Measurements from ENCODE around the gene SMPD4.
"Not testable (repeated sequence)": the region's sequence is repeated elsewhere in the genome, so short reads cannot be mapped to it uniquely, and the experiment has no call there.

Gene SMPD4

GRCh38 chr2:130181325-130181879 lies at the start of gene SMPD4:
Gene SMPD4, minus strand, starts transcription at chr2:130181602. Its CDS starts 5,010 bp downstream, at chr2:130176592.
- DNase-seq (ENCODE audit: low read depth): peak; percentile 76
- H3K4me3 ChIP-seq (ENCODE audit: low read depth, low read length): peak within 1 kb of the TSS; percentile 91

GRCh38 chr2:130230907-130231306 lies 49.5 kb upstream of the SMPD4 start:
- DNase-seq (ENCODE audit: low read depth); H3K4me3 ChIP-seq (ENCODE audit: low read depth, low read length): not testable (repeated sequence)

More at GRCh38 chr2:130181325-130181879, at the start of gene SMPD4:
- no peak for TF ChIP-seq CTCF (IDR thresholded peaks at IDR 0.05; ENCODE audit: low read depth, low read length, missing control alignments)

GRCh38 chr2:130230376-130230775 lies 49.0 kb upstream of the SMPD4 start:
- not testable (repeated sequence) for H3K4me3 ChIP-seq (ENCODE audit: low read depth, low read length); DNase-seq (ENCODE audit: low read depth)

GRCh38 chr2:130229161-130229510 lies 47.7 kb upstream of the SMPD4 start:
- not testable (repeated sequence) for H3K4me3 ChIP-seq (ENCODE audit: low read depth, low read length)

GRCh38 chr2:130228467-130229160 lies 47.2 kb upstream of the SMPD4 start:
- H3K4me3 ChIP-seq (ENCODE audit: low read depth, low read length); DNase-seq (ENCODE audit: low read depth): not testable (repeated sequence)

More at GRCh38 chr2:130229161-130229510, 47.7 kb upstream of the SMPD4 start:
- DNase-seq (ENCODE audit: low read depth): not testable (repeated sequence)

GRCh38 chr2:130228005-130228404 lies 46.6 kb upstream of the SMPD4 start:
- not testable (repeated sequence) for H3K4me3 ChIP-seq (ENCODE audit: low read depth, low read length); DNase-seq (ENCODE audit: low read depth)

- H3K4me3 ChIP-seq (ENCODE audit: low read depth, low read length); DNase-seq (ENCODE audit: low read depth): not testable (repeated sequence)
Observed at GRCh38 chr2:130222523-130222922, 41.1 kb upstream of the SMPD4 start.

GRCh38 chr2:130220505-130220904 lies 39.1 kb upstream of the SMPD4 start:
- not testable (repeated sequence) for H3K4me3 ChIP-seq (ENCODE audit: low read depth, low read length); DNase-seq (ENCODE audit: low read depth)

- not testable (repeated sequence) for DNase-seq (ENCODE audit: low read depth)
Observed at GRCh38 chr2:130219147-130219546, 37.7 kb upstream of the SMPD4 start.

GRCh38 chr2:130207051-130207450 lies 25.6 kb upstream of the SMPD4 start:
- not testable (repeated sequence) for H3K4me3 ChIP-seq (ENCODE audit: low read depth, low read length); DNase-seq (ENCODE audit: low read depth)

More at GRCh38 chr2:130219147-130219546, 37.7 kb upstream of the SMPD4 start:
- H3K4me3 ChIP-seq (ENCODE audit: low read depth, low read length): not testable (repeated sequence)

GRCh38 chr2:130203150-130203549 lies 21.7 kb upstream of the SMPD4 start:
- DNase-seq (ENCODE audit: low read depth); H3K4me3 ChIP-seq (ENCODE audit: low read depth, low read length): not testable (repeated sequence)

GRCh38 chr2:130202518-130202917 lies 21.1 kb upstream of the SMPD4 start:
- not testable (repeated sequence) for DNase-seq (ENCODE audit: low read depth); H3K4me3 ChIP-seq (ENCODE audit: low read depth, low read length)

GRCh38 chr2:130198343-130198742 lies 16.9 kb upstream of the SMPD4 start, which contains the start of gene TUBA3E:
Gene TUBA3E, minus strand, starts transcription at chr2:130198439. Its CDS starts 79 bp downstream, at chr2:130198360.
- TF ChIP-seq CTCF (IDR thresholded peaks at IDR 0.05; ENCODE audit: low read depth, low read length, missing control alignments): no peak
- H3K4me3 ChIP-seq (ENCODE audit: low read depth, low read length): no peak within 1 kb of the TSS
- no peak for DNase-seq (ENCODE audit: low read depth)

- H3K4me3 ChIP-seq (ENCODE audit: low read depth, low read length); DNase-seq (ENCODE audit: low read depth): not testable (repeated sequence)
Observed at GRCh38 chr2:130196052-130196451, 14.7 kb upstream of the SMPD4 start.

GRCh38 chr2:130195089-130195635 lies 13.8 kb upstream of the SMPD4 start:
- H3K4me3 ChIP-seq (ENCODE audit: low read depth, low read length); DNase-seq (ENCODE audit: low read depth): not testable (repeated sequence)

GRCh38 chr2:130193824-130194223 lies 12.4 kb upstream of the SMPD4 start:
- H3K4me3 ChIP-seq (ENCODE audit: low read depth, low read length); DNase-seq (ENCODE audit: low read depth): not testable (repeated sequence)

- not testable (repeated sequence) for H3K4me3 ChIP-seq (ENCODE audit: low read depth, low read length); DNase-seq (ENCODE audit: low read depth)
Observed at GRCh38 chr2:130192451-130192850, 11.0 kb upstream of the SMPD4 start.
